IMR-90 (cell line): Measurements from ENCODE around the gene CREB5. TPM values are rescaled to one million over a fixed set of nuclear protein-coding genes. Genes with fewer than 3 reads are reported as not detected.

Experiments used
- ATAC-seq: fragments of 200-7000 bp; cut with Tn5 transposase; 2 replicates; pipeline ENCODE4 v1.9.1; 2020; ENCODE audit warnings: low read depth, mild to moderate bottlenecking, moderate library complexity
- BruUV-seq: library from RNA; stranded (reverse); fragments of 400-500 nt; replicated peaks from 2 replicates; lab custom pipeline; 2021; lab: Mats Ljungman, UMichigan
- CTCF ChIA-PET: fragments of 300-600 bp; formaldehyde crosslinking; extraction: SDS; loops from one replicate; lab custom pipeline; 2021; ENCODE audit warnings: antibody characterized with exemption; lab: Yijun Ruan, JAX
- POLR2A ChIA-PET: fragments of 300-600 bp; sonication (Branson Sonifier 250); formaldehyde crosslinking; loops from one replicate; lab custom pipeline; 2022; ENCODE audit warnings: antibody characterized with exemption; ENCODE audit not compliant: unreplicated experiment; lab: Charles Lee
- DNase-seq: peaks from one replicate; pipeline ENCODE4 v3.0.0; 2013
- H2AFZ ChIP-seq: replicated peaks from 2 replicates; pipeline ENCODE3; 2013; ENCODE audit warnings: low read length, mild to moderate bottlenecking; ENCODE audit not compliant: poor library complexity
- H2AK5ac ChIP-seq: 2 replicates; pipeline ENCODE4 v1.6.1; 2013; ENCODE audit warnings: low read depth, low read length, inconsistent platforms
- H2AK9ac ChIP-seq: replicated peaks from 2 replicates; pipeline ENCODE3; 2013; ENCODE audit warnings: mild to moderate bottlenecking, low read depth, low read length, moderate library complexity; ENCODE audit not compliant: poor library complexity
- H2BK120ac ChIP-seq: 2 replicates; pipeline ENCODE4 v1.6.1; 2013; ENCODE audit warnings: low read depth, low read length, inconsistent platforms
- H2BK15ac ChIP-seq: 3 replicates; pipeline ENCODE4 v1.6.1; 2013; ENCODE audit warnings: low read depth, low read length, inconsistent platforms
- H2BK20ac ChIP-seq: 2 replicates; pipeline ENCODE4 v1.6.1; 2013; ENCODE audit warnings: low read depth, mild to moderate bottlenecking, inconsistent platforms, low read length, moderate library complexity
- H2BK5ac ChIP-seq: 2 replicates; pipeline ENCODE4 v1.6.1; 2013; ENCODE audit warnings: mild to moderate bottlenecking, low read depth, low read length, inconsistent platforms; ENCODE audit not compliant: poor library complexity, severe bottlenecking
- H3K14ac ChIP-seq: replicated peaks from 2 replicates; pipeline ENCODE4 v1.6.1; 2013; ENCODE audit warnings: low read depth, low read length, inconsistent platforms
- H3K18ac ChIP-seq: 2 replicates; pipeline ENCODE4 v1.6.1; 2013; ENCODE audit warnings: low read depth, low read length, control low read depth
- H3K23ac ChIP-seq: 2 replicates; pipeline ENCODE4 v1.6.1; 2013; ENCODE audit warnings: low read depth, low read length, inconsistent platforms
- H3K27ac ChIP-seq: 2 replicates; pipeline ENCODE4 v1.5.1; 2013; ENCODE audit warnings: mild to moderate bottlenecking, control low read depth, low read length; ENCODE audit not compliant: insufficient read depth
- H3K27me3 ChIP-seq: 2 replicates; pipeline ENCODE4 v1.6.1; 2013; ENCODE audit warnings: low read length; ENCODE audit not compliant: control insufficient read depth, insufficient read depth
- H3K36me3 ChIP-seq: 2 replicates; pipeline ENCODE4 v1.6.1; 2013; ENCODE audit warnings: low read length, mixed read lengths; ENCODE audit not compliant: control insufficient read depth, insufficient read depth
- H3K4ac ChIP-seq: 2 replicates; pipeline ENCODE4 v1.6.1; 2013; ENCODE audit warnings: low read depth, low read length, inconsistent platforms
- H3K4me1 ChIP-seq: 2 replicates; pipeline ENCODE4 v1.6.1; 2013; ENCODE audit warnings: low read length, mixed read lengths; ENCODE audit not compliant: control insufficient read depth, insufficient read depth
- H3K4me2 ChIP-seq: 2 replicates; pipeline ENCODE4 v1.6.1; 2013; ENCODE audit warnings: low read depth, mild to moderate bottlenecking, control low read depth, low read length, moderate library complexity
- H3K4me3 ChIP-seq: 2 replicates; pipeline ENCODE4 v1.5.1; 2013; ENCODE audit warnings: low read depth, mild to moderate bottlenecking, control low read depth, low read length, moderate library complexity; ENCODE audit not compliant: insufficient read depth
- H3K56ac ChIP-seq: 2 replicates; pipeline ENCODE4 v1.6.1; 2013; ENCODE audit warnings: low read length, inconsistent platforms; ENCODE audit not compliant: insufficient read depth; ENCODE audit errors: extremely low read depth
- H3K79me1 ChIP-seq, 2 experiments: 2 replicates each; pipeline ENCODE4 v1.6.1; 2013; ENCODE audit warnings: low read length in 2 of 2, inconsistent platforms in 1 of 2, low read depth in 1 of 2
- H3K9ac ChIP-seq: 2 replicates; pipeline ENCODE4 v1.6.1; 2013; ENCODE audit warnings: low read depth, low read length, control low read depth
- H3K9me1 ChIP-seq: 2 replicates; pipeline ENCODE4 v1.6.1; 2013; ENCODE audit warnings: low read length, inconsistent platforms; ENCODE audit not compliant: insufficient read depth
- H3K9me3 ChIP-seq: 2 replicates; pipeline ENCODE4 v1.6.1; 2013; ENCODE audit warnings: low read length; ENCODE audit not compliant: control insufficient read depth, insufficient read depth
- H4K20me1 ChIP-seq: 2 replicates; pipeline ENCODE4 v1.6.1; 2013; ENCODE audit warnings: low read length, inconsistent platforms; ENCODE audit not compliant: insufficient read depth
- H4K5ac ChIP-seq: 2 replicates; pipeline ENCODE4 v1.6.1; 2013; ENCODE audit warnings: mild to moderate bottlenecking, low read depth, low read length, control low read depth
- H4K8ac ChIP-seq, 2 experiments: 2 replicates each; pipeline ENCODE4 v1.6.1; 2013; ENCODE audit warnings: low read depth in 2 of 2, low read length in 2 of 2, control low read depth in 1 of 2, inconsistent platforms in 1 of 2
- H4K91ac ChIP-seq: 2 replicates; pipeline ENCODE4 v1.6.1; 2013; ENCODE audit warnings: low read depth, low read length, inconsistent platforms; ENCODE audit not compliant: insufficient read depth
- BHLHE40 ChIP-seq: fragments of 150-350 bp; IDR thresholded peaks from 2 replicates; pipeline ENCODE4 v1.6.1; 2016; ENCODE audit warnings: mild to moderate bottlenecking, low read depth, low read length
- FOS ChIP-seq: fragments of 150-350 bp; IDR thresholded peaks from 2 replicates; pipeline ENCODE4 v1.6.1; 2016; ENCODE audit warnings: low read depth, low read length
- MAFK ChIP-seq: IDR thresholded peaks from 2 replicates; pipeline ENCODE4 v1.6.1; 2012; ENCODE audit warnings: low read depth, low read length, improper control_type of control experiment
- MAZ ChIP-seq: IDR thresholded peaks from 2 replicates; pipeline ENCODE4 v1.6.1; 2012; ENCODE audit warnings: low read depth, mild to moderate bottlenecking, low read length, improper control_type of control experiment, moderate library complexity, borderline replicate concordance
- MXI1 ChIP-seq: IDR thresholded peaks from 2 replicates; pipeline ENCODE4 v1.6.1; 2012; ENCODE audit warnings: low read depth, mild to moderate bottlenecking, low read length, moderate library complexity, borderline replicate concordance
- RCOR1 ChIP-seq: IDR thresholded peaks from 2 replicates; pipeline ENCODE4 v1.6.1; 2012; ENCODE audit warnings: mild to moderate bottlenecking, low read length, improper control_type of control experiment; ENCODE audit not compliant: insufficient replicate concordance
- WGBS, 2 experiments: methylation state at CpG; one replicate each; pipeline versions ENCODE4 v1.1.5 to v1.1.7; 2013; ENCODE audit warnings: missing lambda C conversion rate in 2 of 2; ENCODE audit not compliant: insufficient read length in 1 of 2; ENCODE audit errors: extremely low coverage in 2 of 2; 5-methylcytosine and 5-hydroxymethylcytosine counted together
- dilution Hi-C: fragments of 300-500 bp; cut with HindIII; formaldehyde crosslinking; loops from one replicate; pipeline ENCODE4 v1.14.3; 2018; ENCODE audit warnings: low sequenced_read_pairs; ENCODE audit not compliant: unreplicated experiment
- in situ Hi-C: fragments of 300-500 bp; cut with MboI; formaldehyde crosslinking; loops from 3 replicates; pipeline ENCODE4 v1.14.3; 2019; ENCODE audit warnings: low sequenced_read_pairs, inconsistent platforms, mixed read lengths
- intact Hi-C: fragments of 100-400 bp; cut with micrococcal nuclease; formaldehyde crosslinking; loops from 2 replicates; pipeline ENCODE4 v1.10.0; 2022
- polyA plus RNA-seq, 3 experiments: library from polyadenylated mRNA; depleted of rRNA; stranded (reverse); fragments of >200 nt; gene quantifications; 2 replicates each; pipeline ENCODE4 v1.2.3, GENCODE V29; 2012; ENCODE audit warnings: low replicate concordance in 1 of 3
- total RNA-seq: library from RNA; depleted of rRNA; stranded (reverse); fragments of >200 nt; gene quantifications from 2 replicates; pipeline ENCODE4 v1.2.3, GENCODE V29; 2012
- TF ChIP-seq, protein P1 (sequence below): fragments of 150-350 bp; IDR thresholded peaks from 2 replicates; pipeline ENCODE4 v1.6.1; 2017; ENCODE audit warnings: mild to moderate bottlenecking, antibody characterized with exemption, low read length, low read depth
- TF ChIP-seq, protein P2 (sequence below): conservative IDR thresholded peaks from 2 replicates; pipeline ENCODE4 v1.5.1; 2012; ENCODE audit warnings: mild to moderate bottlenecking, low read depth, low read length, improper control_type of control experiment

CREB5 gene
- total and polyA plus RNA-seq, 2 of the 4 experiments (the other 2 are of a cell fraction), result 7.3 to 13.1 TPM

DNA sequence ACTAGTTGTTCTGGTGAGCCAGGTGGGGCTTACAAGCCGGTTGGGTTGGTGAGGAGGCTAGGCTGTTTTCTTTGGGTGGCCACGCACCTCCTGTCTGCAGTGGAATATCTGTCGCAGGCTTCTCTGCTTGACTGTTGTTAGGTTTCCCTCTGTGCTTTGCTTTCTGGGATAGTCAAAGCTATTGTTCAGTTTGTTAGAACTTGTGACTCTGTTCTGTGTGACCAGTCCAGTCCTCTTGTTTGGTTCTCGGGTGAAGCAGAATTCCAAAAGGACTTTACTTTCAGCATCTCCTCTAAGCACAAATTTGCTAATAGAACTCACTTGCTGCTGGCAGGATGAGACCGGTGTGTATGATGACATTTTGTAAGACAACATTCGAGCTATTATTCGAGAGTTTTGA, 105.3 kb downstream of the CREB5 start:
- Histone ChIP-seq H4K20me1 (no peaks in the 10 kb centered on the region), H3K27me3 (no peaks in the 10 kb centered on the region), H4K5ac (no peak overlapping the region), H3K4me3 (no peak overlapping the region), H3K79me1 (no peaks in the 10 kb centered on the region), H3K23ac (no peak overlapping the region), H3K9me1 (no peaks in the 10 kb centered on the region; the same call in 1 of the 2 replicates), H2BK15ac (no peak overlapping the region), H2BK5ac (no peak overlapping the region), H3K14ac (no peak overlapping the region), H3K27ac (no peak overlapping the region), H2BK20ac (no peak overlapping the region), H3K9me3 (no peaks in the 10 kb centered on the region), H2AK9ac (no peak overlapping the region), H2AFZ (no peak overlapping the region), H2AK5ac (no peak overlapping the region), H2BK120ac (no peak overlapping the region), H4K8ac (no peak overlapping the region), H3K9ac (no peak overlapping the region), H3K4me2 (no peak overlapping the region), H3K56ac (no peak overlapping the region), H4K91ac (no peak overlapping the region), H3K4me1 (no peaks in the 10 kb centered on the region), H3K4ac (no peak overlapping the region), H3K36me3 (no peaks in the 10 kb centered on the region), H3K18ac (no peak overlapping the region)
- DNase-seq (no peak), ATAC-seq (no peak)
- POLR2A ChIA-PET, result no interaction called here
- dilution Hi-C loops (no loop called here), in situ Hi-C loops (no loop called here), intact Hi-C loops (no loop called here)
- CTCF ChIA-PET, result no interaction called here
- no TSS peak for BruUV-seq
- WGBS, 2 experiments, result no CpG with 5 or more reads among the region's 7 CpGs
- TF ChIP-seq MAZ (no peak), RCOR1 (no peak), BHLHE40 (no peak), FOS (no peak), MAFK (no peak), MXI1 (no peak)
- TF ChIP-seq, protein P1, sequence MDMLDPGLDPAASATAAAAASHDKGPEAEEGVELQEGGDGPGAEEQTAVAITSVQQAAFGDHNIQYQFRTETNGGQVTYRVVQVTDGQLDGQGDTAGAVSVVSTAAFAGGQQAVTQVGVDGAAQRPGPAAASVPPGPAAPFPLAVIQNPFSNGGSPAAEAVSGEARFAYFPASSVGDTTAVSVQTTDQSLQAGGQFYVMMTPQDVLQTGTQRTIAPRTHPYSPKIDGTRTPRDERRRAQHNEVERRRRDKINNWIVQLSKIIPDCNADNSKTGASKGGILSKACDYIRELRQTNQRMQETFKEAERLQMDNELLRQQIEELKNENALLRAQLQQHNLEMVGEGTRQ, result no peak
- TF ChIP-seq, protein P2, sequence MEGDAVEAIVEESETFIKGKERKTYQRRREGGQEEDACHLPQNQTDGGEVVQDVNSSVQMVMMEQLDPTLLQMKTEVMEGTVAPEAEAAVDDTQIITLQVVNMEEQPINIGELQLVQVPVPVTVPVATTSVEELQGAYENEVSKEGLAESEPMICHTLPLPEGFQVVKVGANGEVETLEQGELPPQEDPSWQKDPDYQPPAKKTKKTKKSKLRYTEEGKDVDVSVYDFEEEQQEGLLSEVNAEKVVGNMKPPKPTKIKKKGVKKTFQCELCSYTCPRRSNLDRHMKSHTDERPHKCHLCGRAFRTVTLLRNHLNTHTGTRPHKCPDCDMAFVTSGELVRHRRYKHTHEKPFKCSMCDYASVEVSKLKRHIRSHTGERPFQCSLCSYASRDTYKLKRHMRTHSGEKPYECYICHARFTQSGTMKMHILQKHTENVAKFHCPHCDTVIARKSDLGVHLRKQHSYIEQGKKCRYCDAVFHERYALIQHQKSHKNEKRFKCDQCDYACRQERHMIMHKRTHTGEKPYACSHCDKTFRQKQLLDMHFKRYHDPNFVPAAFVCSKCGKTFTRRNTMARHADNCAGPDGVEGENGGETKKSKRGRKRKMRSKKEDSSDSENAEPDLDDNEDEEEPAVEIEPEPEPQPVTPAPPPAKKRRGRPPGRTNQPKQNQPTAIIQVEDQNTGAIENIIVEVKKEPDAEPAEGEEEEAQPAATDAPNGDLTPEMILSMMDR, result no peak
